B cell (primary cell): ENCODE results near the gene MTHFD1L. TPM values are rescaled to one million over a fixed set of nuclear protein-coding genes. Genes with fewer than 3 reads are reported as not detected.

Source experiments
- ATAC-seq: fragments of 200-7000 bp; cut with Tn5 transposase; one replicate; pipeline ENCODE4 v1.10.0; 2021; ENCODE audit warnings: low read depth, mild to moderate bottlenecking, moderate number of reproducible peaks, moderate library complexity
- CTCF ChIA-PET: fragments of 350-600 bp; sonication (Branson Sonifier 250); formaldehyde crosslinking; loops from one replicate; lab custom pipeline; 2021; ENCODE audit warnings: antibody characterized with exemption, inconsistent platforms; lab: Charles Lee
- POLR2A ChIA-PET: fragments of 350-600 bp; sonication (Branson Sonifier 250); formaldehyde crosslinking; loops from one replicate; lab custom pipeline; 2021; ENCODE audit warnings: antibody characterized with exemption; lab: Charles Lee
- DNase-seq: peaks from one replicate; pipeline ENCODE4 v3.0.0; 2013
- H2AFZ ChIP-seq: 2 replicates; pipeline ENCODE4 v1.6.1; 2012; ENCODE audit warnings: mild to moderate bottlenecking, low read depth, low read length; ENCODE audit not compliant: insufficient read depth, poor library complexity, severe bottlenecking
- H3K27ac ChIP-seq, 2 donors: 1 replicate in 1 of 2; 2 replicates in 1 of 2; pipeline ENCODE4 v1.5.1; 2012 to 2013; ENCODE audit warnings: low read length in 2 of 2, mild to moderate bottlenecking in 2 of 2, moderate library complexity in 1 of 2
- H3K27me3 ChIP-seq, 4 experiments: fragments of 200-600 bp in 1 of 4; sonication (generic) in 1 of 4; replicated peaks in 1 of 4; 1 replicate in 2 of 4; 2 replicates in 2 of 4; pipeline versions ENCODE4 v1.6.1 to v1.7.0; 2013 to 2016; ENCODE audit warnings: low read length in 3 of 4, mild to moderate bottlenecking in 2 of 4, mixed read lengths in 1 of 4, moderate library complexity in 1 of 4; ENCODE audit not compliant: insufficient read depth in 4 of 4, control insufficient read depth in 3 of 4; ENCODE audit errors: control extremely low read depth in 1 of 4
- H3K36me3 ChIP-seq, 2 experiments: replicated peaks in 1 of 2; 1 replicate in 1 of 2; 2 replicates in 1 of 2; pipeline versions ENCODE4 v1.6.1 to v1.7.1; 2013; ENCODE audit warnings: low read length in 1 of 2; ENCODE audit not compliant: insufficient read depth in 2 of 2, control insufficient read depth in 1 of 2; ENCODE audit errors: control extremely low read depth in 1 of 2, extremely low read depth in 1 of 2
- H3K4me1 ChIP-seq, 2 donors: fragments of 200-600 bp in 1 of 2; sonication (generic) in 1 of 2; 1 replicate in 1 of 2; 2 replicates in 1 of 2; pipeline versions ENCODE4 v1.5.1 to v1.6.1; 2013 to 2017; ENCODE audit warnings: low read length in 2 of 2; ENCODE audit not compliant: control insufficient read depth in 2 of 2, insufficient read depth in 2 of 2
- H3K4me2 ChIP-seq: replicated peaks from 2 replicates; pipeline ENCODE3; 2012; ENCODE audit warnings: mild to moderate bottlenecking, low read depth, low read length; ENCODE audit not compliant: poor library complexity, severe bottlenecking
- H3K4me3 ChIP-seq, 5 experiments: fragments of 200-600 bp in 1 of 5; sonication (generic) in 1 of 5; 1 replicate in 3 of 5; 2 replicates in 2 of 5; pipeline versions ENCODE4 v1.5.1 to v1.7.0; 2011 to 2016; ENCODE audit warnings: low read length in 4 of 5, mild to moderate bottlenecking in 4 of 5, low read depth in 2 of 5, control low read depth in 1 of 5, moderate library complexity in 1 of 5; ENCODE audit not compliant: insufficient read depth in 1 of 5; ENCODE audit errors: control extremely low read depth in 1 of 5, extremely low read depth in 1 of 5
- H3K79me2 ChIP-seq: fragments of 200-600 bp; sonication (generic); one replicate; pipeline ENCODE4 v1.6.0; 2016; ENCODE audit warnings: low read length; ENCODE audit not compliant: control insufficient read depth, insufficient read depth
- H3K9ac ChIP-seq: fragments of 200-600 bp; sonication (generic); 2 replicates; pipeline ENCODE4 v1.6.1; 2017; ENCODE audit warnings: mild to moderate bottlenecking, low read length, moderate library complexity
- H3K9me3 ChIP-seq, 3 donors: one replicate each; pipeline versions ENCODE4 v1.6.1 to v1.7.1; 2013; ENCODE audit warnings: low read length in 2 of 3; ENCODE audit not compliant: control insufficient read depth in 2 of 3, insufficient read depth in 1 of 3; ENCODE audit errors: control extremely low read depth in 1 of 3
- H4K20me1 ChIP-seq: 2 replicates; pipeline ENCODE4 v1.6.0; 2012; ENCODE audit warnings: mild to moderate bottlenecking, low read length; ENCODE audit not compliant: insufficient read depth, control insufficient read depth, poor library complexity, severe bottlenecking
- H3K27ac Mint-ChIP-seq: one replicate; pipeline ENCODE4 v1.8.0; 2021; ENCODE audit warnings: mixed read lengths
- H3K27me3 Mint-ChIP-seq: one replicate; pipeline ENCODE4 v1.8.0; 2021; ENCODE audit warnings: mixed read lengths
- H3K4me1 Mint-ChIP-seq: one replicate; pipeline ENCODE4 v1.8.0; 2021; ENCODE audit warnings: mixed read lengths
- H3K4me3 Mint-ChIP-seq: one replicate; pipeline ENCODE4 v1.8.0; 2021; ENCODE audit warnings: mixed read lengths
- H3K9me3 Mint-ChIP-seq: one replicate; pipeline ENCODE4 v1.8.0; 2022; ENCODE audit warnings: mixed read lengths; ENCODE audit not compliant: insufficient read depth
- EZH2 ChIP-seq: IDR thresholded peaks from 2 replicates; pipeline ENCODE4 v1.6.1; 2012; ENCODE audit warnings: borderline replicate concordance, low read depth, mild to moderate bottlenecking, moderate library complexity, low read length; ENCODE audit not compliant: insufficient read depth, poor library complexity, severe bottlenecking
- WGBS: methylation state at CpG from one replicate; pipeline ENCODE4 v1.1.5; 2013; ENCODE audit warnings: missing lambda C conversion rate; ENCODE audit not compliant: insufficient coverage; 5-methylcytosine and 5-hydroxymethylcytosine counted together
- intact Hi-C: fragments of 100-400 bp; cut with micrococcal nuclease; formaldehyde crosslinking; loops from one replicate; pipeline ENCODE4 v1.10.0; 2022
- polyA plus RNA-seq: library from polyadenylated mRNA; depleted of rRNA; stranded (reverse); fragments of >200 nt; gene quantifications from 2 replicates; pipeline ENCODE4 v1.2.3, GENCODE V29; 2012
- total RNA-seq, 2 donors: library from RNA; stranded (reverse); fragments of 120-200 nt in 1 of 2; gene quantifications; 1 replicate in 1 of 2; 2 replicates in 1 of 2; pipeline versions ENCODE4 v1.2.3 to v1.2.4, GENCODE V29; 2013 to 2022
- TF ChIP-seq, protein P1 (sequence below): fragments of 200-600 bp; IDR thresholded peaks from one replicate; pipeline ENCODE4 v1.8.0; 2022; ENCODE audit warnings: antibody characterized with exemption, mild to moderate bottlenecking

Gene MTHFD1L
- total and polyA plus RNA-seq, 2 donors (not counting 1 experiment from before 2014, with no cell fraction given), result 2.9 to 16.1 TPM

DNA sequence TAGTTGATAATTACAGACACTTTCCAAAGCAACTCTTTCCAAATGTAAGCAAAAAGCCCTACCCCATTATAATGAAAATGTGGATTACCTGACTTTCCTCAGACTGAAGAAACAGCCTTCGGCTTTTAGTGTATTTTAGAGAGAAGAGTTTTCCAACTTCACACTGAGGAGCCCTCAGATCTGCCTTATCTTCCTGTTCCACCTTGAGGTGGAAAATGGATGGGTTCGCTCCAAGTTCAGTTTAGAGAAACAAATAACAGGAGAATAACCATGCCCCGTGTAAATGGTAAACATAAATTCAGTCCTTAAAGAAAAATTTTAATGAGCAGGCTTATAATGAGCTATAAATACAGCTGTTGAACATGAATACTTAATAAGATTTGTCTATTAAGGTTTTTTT is 21.1 kb upstream of the MTHFD1L start:
- CTCF ChIA-PET, result no interaction called here
- H3K4me3 Mint-ChIP-seq, result no peak overlapping the region
- no peaks in the 10 kb centered on the region for H3K9me3 ChIP-seq

DNA sequence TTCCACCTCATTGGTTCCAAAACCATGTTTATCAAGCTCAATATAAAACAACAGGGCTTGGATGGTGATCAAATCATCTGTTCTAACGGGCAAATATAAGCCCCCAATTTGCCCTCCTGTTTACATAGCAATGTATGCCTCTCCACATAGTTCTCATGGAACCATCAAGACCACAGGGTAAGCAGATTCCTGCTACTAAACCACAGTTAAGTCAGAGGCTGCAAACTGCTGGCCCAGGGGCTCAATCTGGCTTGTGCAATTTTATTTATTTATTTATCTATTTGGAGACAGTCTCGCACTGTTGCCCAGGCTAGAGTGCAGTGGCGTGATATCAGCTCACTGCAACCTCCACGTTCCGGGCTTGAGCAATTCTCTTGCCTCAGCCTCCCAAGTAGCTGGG is 18.9 kb upstream of the MTHFD1L start:
- 93% methylated on average over 3 of the region's 5 CpGs for WGBS
- TF ChIP-seq, protein P1, sequence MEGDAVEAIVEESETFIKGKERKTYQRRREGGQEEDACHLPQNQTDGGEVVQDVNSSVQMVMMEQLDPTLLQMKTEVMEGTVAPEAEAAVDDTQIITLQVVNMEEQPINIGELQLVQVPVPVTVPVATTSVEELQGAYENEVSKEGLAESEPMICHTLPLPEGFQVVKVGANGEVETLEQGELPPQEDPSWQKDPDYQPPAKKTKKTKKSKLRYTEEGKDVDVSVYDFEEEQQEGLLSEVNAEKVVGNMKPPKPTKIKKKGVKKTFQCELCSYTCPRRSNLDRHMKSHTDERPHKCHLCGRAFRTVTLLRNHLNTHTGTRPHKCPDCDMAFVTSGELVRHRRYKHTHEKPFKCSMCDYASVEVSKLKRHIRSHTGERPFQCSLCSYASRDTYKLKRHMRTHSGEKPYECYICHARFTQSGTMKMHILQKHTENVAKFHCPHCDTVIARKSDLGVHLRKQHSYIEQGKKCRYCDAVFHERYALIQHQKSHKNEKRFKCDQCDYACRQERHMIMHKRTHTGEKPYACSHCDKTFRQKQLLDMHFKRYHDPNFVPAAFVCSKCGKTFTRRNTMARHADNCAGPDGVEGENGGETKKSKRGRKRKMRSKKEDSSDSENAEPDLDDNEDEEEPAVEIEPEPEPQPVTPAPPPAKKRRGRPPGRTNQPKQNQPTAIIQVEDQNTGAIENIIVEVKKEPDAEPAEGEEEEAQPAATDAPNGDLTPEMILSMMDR, result no peak
- no peak for TF ChIP-seq EZH2
- Histone ChIP-seq H3K4me3 (no peak overlapping the region), H3K36me3 (peaks cover 5 to 29% of the 10 kb centered on the region in 2 experiments), H3K27me3 (no peaks in the 10 kb centered on the region), H4K20me1 (peaks cover 3% of the 10 kb centered on the region), H3K4me1 (no peaks in the 10 kb centered on the region), H3K9ac (no peak overlapping the region), H3K27ac (no peak overlapping the region), H3K9me3 (no peaks in the 10 kb centered on the region), H3K79me2 (no peaks in the 10 kb centered on the region), H3K4me2 (no peak overlapping the region), H2AFZ (no peak overlapping the region)
- DNase-seq, result no peak
- no peaks in the 10 kb centered on the region for H3K27me3 Mint-ChIP-seq
- no peaks in the 10 kb centered on the region for H3K9me3 Mint-ChIP-seq
- no peak overlapping the region for H3K27ac Mint-ChIP-seq
- no peak overlapping the region for H3K4me3 Mint-ChIP-seq
- intact Hi-C loops, result no loop called here
- ChIA-PET POLR2A (no interaction called here), CTCF (interaction anchor here (0.6 kb wide), 1 partner anchor 1123 kb away, joined by 3 read pairs; no protein-coding TSS in a partner anchor)
- ATAC-seq, result no peak
- no peaks in the 10 kb centered on the region for H3K4me1 Mint-ChIP-seq

More for the DNA sequence above, 21.1 kb upstream of the MTHFD1L start:
- no CpG with 5 or more reads among the region's 3 CpGs for WGBS
- Histone ChIP-seq H3K4me3 (no peak overlapping the region), H3K4me2 (no peak overlapping the region), H3K27ac (no peak overlapping the region), H3K79me2 (no peaks in the 10 kb centered on the region), H3K4me1 (no peaks in the 10 kb centered on the region), H3K36me3 (peaks cover 5 to 51% of the 10 kb centered on the region in 2 experiments), H3K9ac (no peak overlapping the region), H3K27me3 (no peaks in the 10 kb centered on the region), H4K20me1 (peaks cover 20% of the 10 kb centered on the region), H2AFZ (no peak overlapping the region)
- DNase-seq (no peak), ATAC-seq (no peak)
- no peaks in the 10 kb centered on the region for H3K27me3 Mint-ChIP-seq
- POLR2A ChIA-PET, result interaction anchor here (0.7 kb wide), 1 partner anchor 1528 kb away, joined by 7 read pairs; no protein-coding TSS in a partner anchor
- H3K9me3 Mint-ChIP-seq, result no peaks in the 10 kb centered on the region
- no peaks in the 10 kb centered on the region for H3K4me1 Mint-ChIP-seq
- TF ChIP-seq, protein P1, result no peak
- TF ChIP-seq EZH2, result no peak
- H3K27ac Mint-ChIP-seq, result no peak overlapping the region
- intact Hi-C loops, result no loop called here
